GM12872 (cell line): Measurements from ENCODE around the gene ACTN4.

Experiments
- TF ChIP-seq, protein P1 (sequence below): IDR thresholded peaks from 3 replicates; pipeline ENCODE4 v1.5.1; 2011; ENCODE audit warnings: low read depth, mild to moderate bottlenecking, low read length, moderate library complexity; ENCODE audit not compliant: insufficient read depth

The ACTN4 gene

DNA sequence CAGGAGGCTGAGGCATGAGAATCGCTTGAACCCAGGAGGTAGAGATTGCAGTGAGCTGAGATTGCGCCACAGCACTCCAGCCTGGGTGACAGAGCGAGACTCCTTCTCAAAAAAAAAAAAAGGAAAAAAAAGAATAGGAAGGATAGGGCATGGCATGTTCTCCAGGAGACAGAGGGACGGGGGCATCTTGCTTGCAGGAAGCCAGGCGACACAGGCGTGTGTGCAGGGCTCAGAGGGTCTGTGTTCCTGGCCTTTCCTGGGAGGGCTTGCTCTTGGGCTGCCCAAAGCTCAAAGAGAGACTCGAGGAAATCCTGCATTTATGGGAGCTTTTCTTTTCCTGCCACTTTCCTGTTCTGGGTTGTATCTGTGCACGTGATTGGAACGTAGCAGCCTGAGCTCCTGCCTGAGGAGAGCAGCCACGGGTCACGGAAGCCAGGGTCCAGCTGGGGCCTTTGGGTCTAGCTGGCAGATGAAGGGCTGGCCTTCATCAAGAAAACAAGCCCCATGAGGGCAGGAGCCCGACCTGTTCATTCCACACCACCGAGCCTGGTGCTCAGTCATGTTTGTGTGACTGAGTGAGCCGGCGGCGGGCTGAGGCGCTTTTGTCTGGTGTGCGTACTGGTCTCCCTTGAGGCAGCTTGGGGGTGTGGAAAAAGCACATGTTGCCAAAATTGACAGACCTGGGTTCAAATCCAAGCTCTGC, 52.3 kb downstream of the ACTN4 start:
- TF ChIP-seq, protein P1, sequence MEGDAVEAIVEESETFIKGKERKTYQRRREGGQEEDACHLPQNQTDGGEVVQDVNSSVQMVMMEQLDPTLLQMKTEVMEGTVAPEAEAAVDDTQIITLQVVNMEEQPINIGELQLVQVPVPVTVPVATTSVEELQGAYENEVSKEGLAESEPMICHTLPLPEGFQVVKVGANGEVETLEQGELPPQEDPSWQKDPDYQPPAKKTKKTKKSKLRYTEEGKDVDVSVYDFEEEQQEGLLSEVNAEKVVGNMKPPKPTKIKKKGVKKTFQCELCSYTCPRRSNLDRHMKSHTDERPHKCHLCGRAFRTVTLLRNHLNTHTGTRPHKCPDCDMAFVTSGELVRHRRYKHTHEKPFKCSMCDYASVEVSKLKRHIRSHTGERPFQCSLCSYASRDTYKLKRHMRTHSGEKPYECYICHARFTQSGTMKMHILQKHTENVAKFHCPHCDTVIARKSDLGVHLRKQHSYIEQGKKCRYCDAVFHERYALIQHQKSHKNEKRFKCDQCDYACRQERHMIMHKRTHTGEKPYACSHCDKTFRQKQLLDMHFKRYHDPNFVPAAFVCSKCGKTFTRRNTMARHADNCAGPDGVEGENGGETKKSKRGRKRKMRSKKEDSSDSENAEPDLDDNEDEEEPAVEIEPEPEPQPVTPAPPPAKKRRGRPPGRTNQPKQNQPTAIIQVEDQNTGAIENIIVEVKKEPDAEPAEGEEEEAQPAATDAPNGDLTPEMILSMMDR, result no peak

DNA sequence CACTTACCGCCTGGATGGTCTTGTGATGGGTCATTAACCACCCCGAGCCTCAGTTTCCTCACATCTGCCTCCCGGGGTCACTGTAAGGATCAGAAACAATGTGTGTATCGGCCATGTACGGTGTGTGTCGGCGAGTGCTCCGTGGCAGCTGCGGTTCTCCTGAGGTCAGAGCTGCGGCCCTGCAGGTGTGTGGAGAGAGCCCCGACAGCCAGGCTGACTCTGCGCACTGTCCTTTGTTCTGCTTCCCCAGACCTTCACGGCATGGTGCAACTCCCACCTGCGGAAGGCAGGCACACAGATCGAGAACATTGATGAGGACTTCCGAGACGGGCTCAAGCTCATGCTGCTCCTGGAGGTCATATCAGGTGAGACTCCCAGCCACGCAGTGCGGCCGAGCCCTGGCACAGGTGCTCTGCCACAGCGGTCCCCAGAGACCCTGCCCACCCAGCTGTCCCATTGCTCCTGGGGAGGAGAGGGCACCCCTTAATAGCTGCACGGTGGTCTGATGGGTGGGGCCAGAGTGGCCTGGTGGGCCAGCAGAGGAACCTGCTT, 53.0 kb downstream of the ACTN4 start:
- TF ChIP-seq, protein P1, result no peak

DNA sequence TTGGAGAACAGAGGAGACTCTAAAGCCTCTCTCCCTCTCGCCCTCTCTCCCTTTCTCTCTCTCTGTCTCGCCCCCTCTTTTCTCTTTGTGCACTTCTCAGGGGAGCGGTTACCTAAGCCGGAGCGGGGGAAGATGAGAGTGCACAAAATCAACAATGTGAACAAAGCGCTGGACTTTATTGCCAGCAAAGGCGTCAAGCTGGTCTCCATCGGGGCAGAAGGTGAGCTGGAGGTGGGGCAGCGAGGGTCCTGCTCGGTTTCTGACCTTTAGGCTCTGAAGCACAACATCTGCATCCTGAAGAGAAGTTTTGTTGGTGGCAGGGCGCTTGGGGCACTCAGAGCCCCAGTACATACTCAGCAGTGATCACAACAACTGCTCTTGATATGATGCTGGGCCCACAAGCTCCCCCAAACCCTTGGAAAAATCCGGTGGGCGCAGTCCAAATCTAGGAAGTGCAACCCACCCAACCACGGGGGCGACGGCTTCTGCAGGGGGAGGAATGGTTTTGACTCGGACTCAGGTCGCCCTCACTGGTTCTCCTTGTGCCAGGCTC, 53.5 kb downstream of the ACTN4 start:
- TF ChIP-seq, protein P1, result no peak

- TF ChIP-seq, protein P1, result no peak
Measured at GRCh38 chr19:38701455-38702063, 54.1 kb downstream of the ACTN4 start.

- TF ChIP-seq, protein P1, result no peak
Measured at GRCh38 chr19:38702278-38702677, 54.8 kb downstream of the ACTN4 start.

- TF ChIP-seq, protein P1, result no peak
Measured at GRCh38 chr19:38703509-38703908, 56.1 kb downstream of the ACTN4 start.

GRCh38 chr19:38704488-38705026, 57.1 kb downstream of the ACTN4 start:
- TF ChIP-seq, protein P1, result 0 out of 3 replicates have a peak, but pooled peaks have one; percentile 14
